ENCODE measurements around the gene RNF151. TPM values are rescaled to one million over a fixed set of nuclear protein-coding genes. Genes with fewer than 3 reads are reported as not detected.

The RNF151 gene
- total and polyA plus RNA-seq, 2 of the 13 experiments (the other 11 are each of a cell fraction or from before 2014, with no cell fraction given), result not detected

DNA sequence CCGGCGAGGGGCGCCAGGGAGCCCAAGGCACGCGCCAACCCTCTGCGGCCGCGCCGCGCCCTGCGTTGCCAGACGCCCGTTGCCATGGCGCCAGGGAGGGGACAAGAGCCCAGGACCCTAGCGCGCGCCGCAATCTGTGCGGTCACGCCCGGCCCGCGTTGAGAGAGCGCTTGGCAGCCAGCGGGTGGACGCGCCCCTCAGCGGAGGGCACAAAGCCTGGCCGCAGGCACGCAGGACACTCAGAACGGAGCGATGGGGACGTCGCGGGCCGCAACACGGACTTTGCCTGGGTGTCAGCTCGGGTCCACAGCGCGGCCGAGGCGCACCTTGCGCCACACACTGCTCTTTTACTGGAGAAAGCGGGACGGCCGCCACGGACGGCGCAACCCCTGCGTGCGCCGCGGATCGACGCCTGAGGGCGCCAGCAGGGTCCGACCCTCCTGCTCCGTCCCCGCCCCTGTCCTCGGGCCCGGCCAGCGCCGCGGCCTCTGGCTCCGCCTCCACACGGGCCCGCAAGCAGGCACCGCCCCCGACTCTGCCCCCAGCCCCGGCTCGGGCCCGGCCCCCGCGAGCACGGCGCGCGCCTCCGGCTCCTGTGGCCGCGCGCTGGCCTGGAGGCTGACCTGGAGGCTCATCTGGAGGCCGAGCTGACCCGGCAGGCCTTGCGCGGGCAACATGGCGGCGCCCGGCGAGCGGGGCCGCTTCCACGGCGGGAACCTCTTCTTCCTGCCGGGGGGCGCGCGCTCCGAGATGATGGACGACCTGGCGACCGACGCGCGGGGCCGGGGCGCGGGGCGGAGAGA lies 17.1 kb downstream of the RNF151 start, which contains the start of gene GFER (continued):
- TF ChIP-seq, protein P1, sequence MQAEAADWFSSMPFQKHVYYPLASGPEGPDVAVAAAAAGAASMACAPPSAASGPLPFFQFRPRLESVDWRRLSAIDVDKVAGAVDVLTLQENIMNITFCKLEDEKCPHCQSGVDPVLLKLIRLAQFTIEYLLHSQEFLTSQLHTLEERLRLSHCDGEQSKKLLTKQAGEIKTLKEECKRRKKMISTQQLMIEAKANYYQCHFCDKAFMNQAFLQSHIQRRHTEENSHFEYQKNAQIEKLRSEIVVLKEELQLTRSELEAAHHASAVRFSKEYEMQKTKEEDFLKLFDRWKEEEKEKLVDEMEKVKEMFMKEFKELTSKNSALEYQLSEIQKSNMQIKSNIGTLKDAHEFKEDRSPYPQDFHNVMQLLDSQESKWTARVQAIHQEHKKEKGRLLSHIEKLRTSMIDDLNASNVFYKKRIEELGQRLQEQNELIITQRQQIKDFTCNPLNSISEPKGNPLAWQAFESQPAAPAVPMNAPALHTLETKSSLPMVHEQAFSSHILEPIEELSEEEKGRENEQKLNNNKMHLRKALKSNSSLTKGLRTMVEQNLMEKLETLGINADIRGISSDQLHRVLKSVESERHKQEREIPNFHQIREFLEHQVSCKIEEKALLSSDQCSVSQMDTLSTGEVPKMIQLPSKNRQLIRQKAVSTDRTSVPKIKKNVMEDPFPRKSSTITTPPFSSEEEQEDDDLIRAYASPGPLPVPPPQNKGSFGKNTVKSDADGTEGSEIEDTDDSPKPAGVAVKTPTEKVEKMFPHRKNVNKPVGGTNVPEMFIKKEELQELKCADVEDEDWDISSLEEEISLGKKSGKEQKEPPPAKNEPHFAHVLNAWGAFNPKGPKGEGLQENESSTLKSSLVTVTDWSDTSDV (CRISPR knock-in tag; IDR thresholded peaks at IDR 0.05), result peak; percentile 36; the same call in 1 of the 2 replicates
- TF ChIP-seq ZNF501 (CRISPR knock-in tag; IDR thresholded peaks at IDR 0.05) (peak; percentile 48; the same call in 1 of the 2 replicates), ZNF841 (CRISPR knock-in tag; IDR thresholded peaks at IDR 0.05; ENCODE audit: borderline replicate concordance) (no peak), FOSL2 (CRISPR knock-in tag; IDR thresholded peaks at IDR 0.05) (peak; percentile 15; the same call in 1 of the 2 replicates), HMGA1 (CRISPR knock-in tag; conservative IDR thresholded peaks at IDR 0.05) (no peak), ZNF10 (CRISPR knock-in tag; IDR thresholded peaks at IDR 0.05; ENCODE audit: borderline replicate concordance, low read depth) (no peak), ZNF260 (CRISPR knock-in tag; IDR thresholded peaks at IDR 0.05; ENCODE audit: borderline replicate concordance, low read depth) (no peak), MATR3 (CRISPR knock-in tag; IDR thresholded peaks at IDR 0.05) (0 out of 2 replicates have a peak, but pooled peaks have one; percentile 43), ZNF17 (CRISPR knock-in tag; IDR thresholded peaks at IDR 0.05) (no peak), CBFB (CRISPR knock-in tag; IDR thresholded peaks at IDR 0.05) (peak; percentile 63; the same call in 1 of the 2 replicates), KLF13 (CRISPR knock-in tag; IDR thresholded peaks at IDR 0.05) (0 out of 2 replicates have a peak, but pooled peaks have one; percentile 57), MED8 (CRISPR knock-in tag; IDR thresholded peaks at IDR 0.05; ENCODE audit: insufficient replicate concordance) (no peak), EZH2 (conservative IDR thresholded peaks at IDR 0.05; ENCODE audit: low read depth, low read length) (no peak), ZNF136 (CRISPR knock-in tag; IDR thresholded peaks at IDR 0.05; ENCODE audit: low read depth) (0 out of 2 replicates have a peak, but pooled peaks have one; percentile 56), TCF7L2 (IDR thresholded peaks at IDR 0.05; ENCODE audit: low read depth, low read length) (no peak)
- TF ChIP-seq, protein P2, sequence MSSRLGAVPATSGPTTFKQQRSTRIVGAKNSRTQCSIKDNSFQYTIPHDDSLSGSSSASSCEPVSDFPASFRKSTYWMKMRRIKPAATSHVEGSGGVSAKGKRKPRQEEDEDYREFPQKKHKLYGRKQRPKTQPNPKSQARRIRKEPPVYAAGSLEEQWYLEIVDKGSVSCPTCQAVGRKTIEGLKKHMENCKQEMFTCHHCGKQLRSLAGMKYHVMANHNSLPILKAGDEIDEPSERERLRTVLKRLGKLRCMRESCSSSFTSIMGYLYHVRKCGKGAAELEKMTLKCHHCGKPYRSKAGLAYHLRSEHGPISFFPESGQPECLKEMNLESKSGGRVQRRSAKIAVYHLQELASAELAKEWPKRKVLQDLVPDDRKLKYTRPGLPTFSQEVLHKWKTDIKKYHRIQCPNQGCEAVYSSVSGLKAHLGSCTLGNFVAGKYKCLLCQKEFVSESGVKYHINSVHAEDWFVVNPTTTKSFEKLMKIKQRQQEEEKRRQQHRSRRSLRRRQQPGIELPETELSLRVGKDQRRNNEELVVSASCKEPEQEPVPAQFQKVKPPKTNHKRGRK (CRISPR knock-in tag; IDR thresholded peaks at IDR 0.05), result no peak
- TF ChIP-seq, protein P3, sequence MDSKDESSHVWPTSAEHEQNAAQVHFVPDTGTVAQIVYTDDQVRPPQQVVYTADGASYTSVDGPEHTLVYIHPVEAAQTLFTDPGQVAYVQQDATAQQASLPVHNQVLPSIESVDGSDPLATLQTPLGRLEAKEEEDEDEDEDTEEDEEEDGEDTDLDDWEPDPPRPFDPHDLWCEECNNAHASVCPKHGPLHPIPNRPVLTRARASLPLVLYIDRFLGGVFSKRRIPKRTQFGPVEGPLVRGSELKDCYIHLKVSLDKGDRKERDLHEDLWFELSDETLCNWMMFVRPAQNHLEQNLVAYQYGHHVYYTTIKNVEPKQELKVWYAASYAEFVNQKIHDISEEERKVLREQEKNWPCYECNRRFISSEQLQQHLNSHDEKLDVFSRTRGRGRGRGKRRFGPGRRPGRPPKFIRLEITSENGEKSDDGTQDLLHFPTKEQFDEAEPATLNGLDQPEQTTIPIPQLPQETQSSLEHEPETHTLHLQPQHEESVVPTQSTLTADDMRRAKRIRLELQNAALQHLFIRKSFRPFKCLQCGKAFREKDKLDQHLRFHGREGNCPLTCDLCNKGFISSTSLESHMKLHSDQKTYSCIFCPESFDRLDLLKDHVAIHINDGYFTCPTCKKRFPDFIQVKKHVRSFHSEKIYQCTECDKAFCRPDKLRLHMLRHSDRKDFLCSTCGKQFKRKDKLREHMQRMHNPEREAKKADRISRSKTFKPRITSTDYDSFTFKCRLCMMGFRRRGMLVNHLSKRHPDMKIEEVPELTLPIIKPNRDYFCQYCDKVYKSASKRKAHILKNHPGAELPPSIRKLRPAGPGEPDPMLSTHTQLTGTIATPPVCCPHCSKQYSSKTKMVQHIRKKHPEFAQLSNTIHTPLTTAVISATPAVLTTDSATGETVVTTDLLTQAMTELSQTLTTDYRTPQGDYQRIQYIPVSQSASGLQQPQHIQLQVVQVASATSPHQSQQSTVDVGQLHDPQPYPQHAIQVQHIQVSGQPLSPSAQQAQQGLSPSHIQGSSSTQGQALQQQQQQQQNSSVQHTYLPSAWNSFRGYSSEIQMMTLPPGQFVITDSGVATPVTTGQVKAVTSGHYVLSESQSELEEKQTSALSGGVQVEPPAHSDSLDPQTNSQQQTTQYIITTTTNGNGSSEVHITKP (CRISPR knock-in tag; IDR thresholded peaks at IDR 0.05; ENCODE audit: low read depth), result 0 out of 2 replicates have a peak, but pooled peaks have one; percentile 13
- TF ChIP-seq, protein P4, sequence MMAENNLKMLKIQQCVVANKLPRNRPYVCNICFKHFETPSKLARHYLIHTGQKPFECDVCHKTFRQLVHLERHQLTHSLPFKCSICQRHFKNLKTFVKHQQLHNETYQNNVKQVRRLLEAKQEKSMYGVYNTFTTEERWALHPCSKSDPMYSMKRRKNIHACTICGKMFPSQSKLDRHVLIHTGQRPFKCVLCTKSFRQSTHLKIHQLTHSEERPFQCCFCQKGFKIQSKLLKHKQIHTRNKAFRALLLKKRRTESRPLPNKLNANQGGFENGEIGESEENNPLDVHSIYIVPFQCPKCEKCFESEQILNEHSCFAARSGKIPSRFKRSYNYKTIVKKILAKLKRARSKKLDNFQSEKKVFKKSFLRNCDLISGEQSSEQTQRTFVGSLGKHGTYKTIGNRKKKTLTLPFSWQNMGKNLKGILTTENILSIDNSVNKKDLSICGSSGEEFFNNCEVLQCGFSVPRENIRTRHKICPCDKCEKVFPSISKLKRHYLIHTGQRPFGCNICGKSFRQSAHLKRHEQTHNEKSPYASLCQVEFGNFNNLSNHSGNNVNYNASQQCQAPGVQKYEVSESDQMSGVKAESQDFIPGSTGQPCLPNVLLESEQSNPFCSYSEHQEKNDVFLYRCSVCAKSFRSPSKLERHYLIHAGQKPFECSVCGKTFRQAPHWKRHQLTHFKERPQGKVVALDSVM (CRISPR knock-in tag; IDR thresholded peaks at IDR 0.05), result peak; percentile 100

Measured in HepG2 (cell line).